ENCODE results near the gene SDC3. TPM values are rescaled to one million over a fixed set of nuclear protein-coding genes. Genes with fewer than 3 reads are reported as not detected.

Gene SDC3, protein sequence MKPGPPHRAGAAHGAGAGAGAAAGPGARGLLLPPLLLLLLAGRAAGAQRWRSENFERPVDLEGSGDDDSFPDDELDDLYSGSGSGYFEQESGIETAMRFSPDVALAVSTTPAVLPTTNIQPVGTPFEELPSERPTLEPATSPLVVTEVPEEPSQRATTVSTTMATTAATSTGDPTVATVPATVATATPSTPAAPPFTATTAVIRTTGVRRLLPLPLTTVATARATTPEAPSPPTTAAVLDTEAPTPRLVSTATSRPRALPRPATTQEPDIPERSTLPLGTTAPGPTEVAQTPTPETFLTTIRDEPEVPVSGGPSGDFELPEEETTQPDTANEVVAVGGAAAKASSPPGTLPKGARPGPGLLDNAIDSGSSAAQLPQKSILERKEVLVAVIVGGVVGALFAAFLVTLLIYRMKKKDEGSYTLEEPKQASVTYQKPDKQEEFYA
- 10 to 100 TPM; 15.2 to 24.2 TPM for total RNA-seq

DNA sequence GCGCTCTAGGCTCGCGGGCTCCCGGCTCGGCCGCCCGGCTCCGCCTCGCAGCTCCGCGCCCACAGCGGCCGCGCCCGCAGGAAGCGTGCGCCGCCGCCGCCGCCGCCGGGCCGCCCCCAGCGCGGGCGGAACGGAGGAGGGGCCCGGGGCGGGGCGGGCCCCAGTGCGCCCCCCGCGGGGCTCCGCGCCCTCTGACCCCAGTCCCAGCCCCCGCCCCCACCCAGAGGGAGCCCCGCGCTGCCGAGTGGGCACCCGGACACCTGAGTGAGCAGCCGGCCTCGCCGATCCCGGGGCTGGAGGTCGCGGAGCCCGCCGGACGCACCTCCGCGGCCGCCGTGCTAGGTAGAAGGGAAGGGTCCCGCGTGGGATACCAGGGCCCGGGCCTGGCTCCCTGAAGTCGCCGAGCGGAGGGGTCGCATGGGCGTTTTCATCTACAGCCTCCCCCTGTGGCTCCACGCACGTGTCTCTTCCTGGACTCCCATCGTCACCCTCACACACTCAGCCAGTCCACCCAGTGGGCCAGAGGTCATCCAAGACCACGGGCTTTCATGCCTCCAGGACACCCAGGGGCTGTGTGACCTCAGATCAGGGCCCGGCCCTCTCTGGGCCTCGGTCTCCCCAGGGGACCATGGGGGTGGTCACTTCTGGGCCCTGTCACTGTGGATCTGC is at the start of gene SDC3:
SDC3 (minus strand) TSS at position 63 of the 669 bp plus-strand sequence. CDS start 172 bp downstream, outside the sequence.
- Histone ChIP-seq H3K36me3 (no peaks in the 10 kb centered on the region), H3K9ac (ENCODE audit: low read depth in 2 of 2, low read length in 2 of 2) (peak within 1 kb of the TSS; percentile 55 to 78), H3K27me3 (no peaks in the 10 kb centered on the region), H3K9me3 (no peaks in the 10 kb centered on the region), H3K27ac (peak within 1 kb of the TSS; percentile 44), H3K4me1 (peaks cover 11% of the 10 kb centered on the region), H3K4me3 (peak within 1 kb of the TSS; percentile 42)
- no peak for TF ChIP-seq CTCF (IDR thresholded peaks at IDR 0.05)
- DNase-seq = no peak
- intact Hi-C loops (cut with DNase I) = no loop called here

DNA sequence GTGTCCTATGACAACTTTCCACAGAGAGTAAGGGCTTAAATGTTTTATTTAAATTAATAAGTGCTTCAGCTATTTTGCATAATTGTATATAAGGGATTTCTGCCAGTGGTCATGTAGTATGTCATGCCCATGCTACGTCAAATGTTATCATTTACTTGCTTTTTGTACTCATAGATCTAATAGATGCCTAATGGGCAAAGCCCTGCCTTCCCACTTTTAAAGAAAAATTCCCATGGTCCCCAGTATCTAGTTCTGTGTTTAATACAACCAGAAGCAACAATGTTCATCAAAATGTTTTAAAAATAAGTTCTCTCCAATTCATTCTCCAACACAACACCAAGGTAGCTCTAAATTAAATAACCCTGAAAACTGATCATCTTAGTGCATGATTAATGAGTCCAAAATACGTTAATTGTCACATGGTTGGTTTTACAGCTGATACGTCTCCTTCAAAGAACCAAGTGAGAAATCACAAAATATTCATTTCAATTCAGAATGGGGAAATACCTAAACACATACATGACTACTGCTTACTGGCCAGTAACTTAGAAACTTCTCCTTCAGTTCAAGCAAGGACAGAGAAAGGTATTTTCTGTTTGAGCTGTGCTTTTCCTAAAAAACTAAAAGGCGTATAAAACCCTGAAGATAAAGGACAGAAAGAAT is 49.1 kb upstream of the SDC3 start:
- no peaks in the 10 kb centered on the region for H3K27me3 ChIP-seq
- H3K9ac ChIP-seq (ENCODE audit: low read depth in 2 of 2, low read length in 2 of 2) = no peak overlapping the region
- no peak for TF ChIP-seq CTCF (IDR thresholded peaks at IDR 0.05)
- peaks cover 12% of the 10 kb centered on the region for H3K36me3 ChIP-seq
- H3K4me1 ChIP-seq = no peaks in the 10 kb centered on the region
- H3K9me3 ChIP-seq = no peaks in the 10 kb centered on the region
- intact Hi-C loops (cut with DNase I) = no loop called here
- no peak overlapping the region for H3K4me3 ChIP-seq
- DNase-seq = no peak
- no peak overlapping the region for H3K27ac ChIP-seq

DNA sequence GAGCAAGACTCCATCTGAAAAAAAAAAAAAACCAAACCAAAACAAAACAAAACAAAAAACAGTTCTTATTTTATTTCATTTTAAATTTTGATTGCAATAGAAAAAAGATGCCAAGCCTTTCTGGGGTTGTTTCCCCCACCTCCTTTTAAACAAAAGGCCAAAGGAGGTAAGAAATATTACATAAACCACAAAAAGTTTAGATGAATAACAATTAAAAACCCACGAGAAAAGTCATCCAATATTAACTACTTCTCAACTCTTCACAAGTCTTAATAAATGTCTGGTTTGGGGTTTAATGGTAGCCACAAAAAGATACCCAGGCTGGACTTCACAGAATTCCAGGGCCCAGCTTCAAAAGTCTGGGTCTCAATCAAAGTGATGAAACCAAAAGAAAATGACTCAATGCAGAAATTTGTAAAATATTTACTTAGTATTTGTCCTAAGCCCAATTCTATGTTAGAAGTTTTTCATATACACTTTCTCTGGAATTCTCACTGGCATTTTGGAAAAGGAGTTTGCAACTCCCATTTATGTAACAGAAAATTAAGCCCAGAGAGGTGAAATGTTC is 47.0 kb upstream of the SDC3 start:
- TF ChIP-seq CTCF (IDR thresholded peaks at IDR 0.05) = no peak
- no peak overlapping the region for H3K9ac ChIP-seq (ENCODE audit: low read depth in 2 of 2, low read length in 2 of 2)
- H3K36me3 ChIP-seq = peaks cover 7% of the 10 kb centered on the region
- H3K4me3 ChIP-seq = no peak overlapping the region
- no peaks in the 10 kb centered on the region for H3K4me1 ChIP-seq
- H3K27ac ChIP-seq = no peak overlapping the region
- H3K27me3 ChIP-seq = no peaks in the 10 kb centered on the region
- DNase-seq = no peak
- intact Hi-C loops (cut with DNase I) = no loop called here
- no peaks in the 10 kb centered on the region for H3K9me3 ChIP-seq

DNA sequence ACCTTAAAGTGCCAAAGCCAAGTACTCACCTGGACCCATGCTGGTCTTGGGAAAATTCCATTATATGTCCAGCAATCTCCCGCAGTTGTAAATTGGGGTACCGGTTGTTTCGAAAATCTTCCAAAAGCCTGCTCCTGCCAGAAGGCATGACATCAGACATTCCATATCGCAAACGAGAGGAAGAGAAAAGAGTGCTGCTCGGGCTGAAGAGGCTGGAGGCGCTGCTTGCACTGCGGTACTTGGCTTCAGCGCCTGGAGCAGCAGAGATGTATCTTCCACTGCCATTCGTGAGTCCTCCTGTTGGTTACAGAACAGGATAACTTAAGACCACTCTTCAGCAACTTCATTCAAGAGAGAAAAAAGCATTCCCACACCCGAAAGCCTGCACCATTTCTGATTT is 45.1 kb upstream of the SDC3 start:
- Histone ChIP-seq H3K27me3 (no peaks in the 10 kb centered on the region), H3K4me3 (no peak overlapping the region), H3K27ac (no peak overlapping the region), H3K36me3 (peaks cover 7% of the 10 kb centered on the region), H3K9ac (ENCODE audit: low read depth in 2 of 2, low read length in 2 of 2) (no peak overlapping the region), H3K4me1 (no peaks in the 10 kb centered on the region), H3K9me3 (no peaks in the 10 kb centered on the region)
- no peak for DNase-seq
- intact Hi-C loops (cut with DNase I) = no loop called here
- TF ChIP-seq CTCF (IDR thresholded peaks at IDR 0.05) = no peak

GRCh38 chr1:30952098-30952497 is 43.5 kb upstream of the SDC3 start:
- Histone ChIP-seq H3K27ac (no peak overlapping the region), H3K4me3 (no peak overlapping the region), H3K9me3 (no peaks in the 10 kb centered on the region), H3K27me3 (no peaks in the 10 kb centered on the region), H3K9ac (ENCODE audit: low read depth in 2 of 2, low read length in 2 of 2) (no peak overlapping the region), H3K36me3 (peaks cover 7% of the 10 kb centered on the region), H3K4me1 (no peaks in the 10 kb centered on the region)
- TF ChIP-seq CTCF (IDR thresholded peaks at IDR 0.05) = no peak
- no peak for DNase-seq
- intact Hi-C loops (cut with DNase I) = no loop called here

All from colonic mucosa (tissue), 4 donors.